ENCODE results near the gene OVAAL.

The OVAAL gene

DNA sequence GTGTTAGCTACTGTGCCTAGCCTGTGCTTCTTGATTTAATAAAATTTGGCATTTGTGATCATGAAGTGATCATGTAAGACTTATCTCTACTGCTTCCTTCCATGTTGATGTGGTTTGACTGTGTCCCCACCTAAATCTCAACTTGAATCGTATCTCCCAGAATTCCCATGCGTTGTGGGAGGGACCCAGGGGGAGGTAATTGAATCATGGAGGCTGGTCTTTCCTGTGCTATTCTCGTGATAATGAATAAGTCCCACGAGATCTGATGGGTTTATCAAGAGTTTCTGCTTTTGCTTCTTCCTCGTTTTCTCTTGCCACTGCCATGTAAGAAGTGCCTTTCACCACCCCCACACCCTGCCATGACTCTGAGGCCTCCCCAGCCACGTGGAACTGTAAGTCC, at the start of gene OVAAL:
TSS of gene OVAAL (plus strand) at position 301 of the 400 bp plus-strand sequence.
- DNase-seq (ENCODE audit: low read depth) = no peak

DNA sequence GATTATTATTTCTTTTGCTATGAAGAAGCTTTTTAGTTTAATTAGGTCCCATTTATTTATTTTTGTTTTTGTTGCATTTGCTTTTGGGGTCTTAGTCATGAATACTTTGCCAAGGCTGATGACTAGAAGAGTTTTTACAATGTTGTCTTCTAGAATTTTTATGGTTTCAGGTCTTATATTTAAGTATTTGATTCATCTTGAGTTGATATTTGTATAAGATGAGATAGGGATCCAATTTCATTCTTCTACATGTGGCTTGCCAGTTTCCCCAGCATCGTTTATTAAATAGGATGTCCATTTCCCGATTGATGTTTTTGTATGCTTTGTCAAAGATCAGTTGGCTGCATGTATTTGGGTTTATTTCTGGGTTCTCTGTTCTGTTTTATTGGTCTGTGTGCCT, 47.9 kb upstream of the OVAAL start:
- DNase-seq (ENCODE audit: low read depth) = no peak

DNA sequence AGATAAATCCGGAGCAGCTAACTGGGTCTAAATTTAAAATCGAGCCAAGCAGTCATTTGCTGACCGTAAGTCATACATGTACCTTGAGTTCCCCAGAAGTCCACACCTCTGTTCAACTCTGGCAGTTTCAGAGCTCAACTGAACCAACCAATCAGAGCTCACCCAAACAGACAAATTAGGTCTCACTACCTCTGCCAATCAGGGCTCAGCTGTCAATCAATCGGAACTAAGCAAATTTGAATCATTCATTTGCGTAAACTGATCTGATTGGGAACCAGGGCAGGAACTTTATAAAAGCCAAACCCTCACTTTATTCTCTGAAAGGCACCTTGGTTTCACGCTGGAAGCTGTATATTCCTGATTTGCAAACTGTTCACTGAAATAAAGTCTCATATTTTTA, 45.2 kb upstream of the OVAAL start:
- no peak for DNase-seq (ENCODE audit: low read depth)

DNA sequence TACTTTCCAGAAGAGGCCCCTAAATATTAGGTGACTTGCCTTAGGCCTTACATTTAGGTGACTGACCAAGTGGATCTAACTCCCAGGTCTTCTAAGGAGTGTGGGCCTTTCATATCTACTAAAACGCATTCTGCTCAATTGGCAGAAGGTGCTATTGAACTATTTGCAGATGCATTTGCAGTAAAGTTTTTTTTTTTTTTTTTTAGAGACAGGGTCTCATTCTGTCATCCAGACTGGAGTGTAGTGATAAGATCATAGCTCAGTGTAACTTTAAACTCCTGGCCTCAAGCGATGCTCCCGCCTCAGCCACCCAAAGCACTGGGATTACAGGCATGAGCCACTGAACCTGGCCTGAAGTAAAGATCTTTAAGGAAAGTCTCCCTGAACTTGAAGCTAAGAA, 43.4 kb upstream of the OVAAL start:
- no peak for DNase-seq (ENCODE audit: low read depth)

DNA sequence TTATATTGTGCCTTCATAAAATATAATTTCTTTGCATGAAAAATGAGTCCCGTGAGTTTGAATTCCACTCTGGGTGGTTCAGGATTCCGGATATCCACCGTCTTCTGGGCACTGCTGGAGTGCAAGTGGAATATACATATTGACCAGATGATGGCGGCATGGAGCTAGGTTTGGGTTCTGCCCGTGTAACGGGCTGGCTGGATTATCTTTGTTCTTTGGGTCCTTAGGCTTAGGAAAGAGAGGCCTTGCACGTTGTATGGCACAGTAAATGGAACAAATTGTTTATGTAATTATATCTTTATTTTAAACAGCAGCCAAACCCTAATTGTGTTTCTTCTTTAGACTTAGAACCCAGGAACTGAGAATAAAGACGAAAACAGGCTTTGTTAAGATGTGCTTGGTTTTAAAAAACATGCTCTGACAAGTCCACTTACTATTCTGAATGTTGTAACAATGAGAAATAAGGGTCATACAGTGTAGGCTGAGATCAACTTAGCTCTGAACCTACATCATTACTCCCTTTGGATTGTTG, 42.8 kb upstream of the OVAAL start:
- peak; percentile 8 for DNase-seq (ENCODE audit: low read depth)

DNA sequence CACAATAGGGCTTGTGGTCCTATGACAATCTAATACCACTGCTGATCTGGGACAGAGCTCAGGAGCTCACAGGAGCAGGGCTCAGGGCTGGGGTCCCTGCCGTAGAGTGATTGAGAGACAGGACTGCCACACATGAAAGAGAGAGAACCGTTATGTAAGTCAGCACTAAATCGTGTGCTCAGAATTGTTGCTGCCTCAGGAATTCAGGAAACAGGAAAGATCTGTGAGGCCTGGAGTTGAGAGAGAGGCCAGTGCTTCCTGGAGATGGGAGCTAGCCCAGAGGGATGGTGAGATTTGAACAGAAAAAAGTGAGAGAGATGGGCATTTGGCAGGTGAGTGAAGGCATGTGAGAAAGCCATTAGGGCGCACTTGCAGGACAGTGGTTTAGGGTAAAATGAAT, 38.9 kb upstream of the OVAAL start:
- no peak for DNase-seq (ENCODE audit: low read depth)

DNA sequence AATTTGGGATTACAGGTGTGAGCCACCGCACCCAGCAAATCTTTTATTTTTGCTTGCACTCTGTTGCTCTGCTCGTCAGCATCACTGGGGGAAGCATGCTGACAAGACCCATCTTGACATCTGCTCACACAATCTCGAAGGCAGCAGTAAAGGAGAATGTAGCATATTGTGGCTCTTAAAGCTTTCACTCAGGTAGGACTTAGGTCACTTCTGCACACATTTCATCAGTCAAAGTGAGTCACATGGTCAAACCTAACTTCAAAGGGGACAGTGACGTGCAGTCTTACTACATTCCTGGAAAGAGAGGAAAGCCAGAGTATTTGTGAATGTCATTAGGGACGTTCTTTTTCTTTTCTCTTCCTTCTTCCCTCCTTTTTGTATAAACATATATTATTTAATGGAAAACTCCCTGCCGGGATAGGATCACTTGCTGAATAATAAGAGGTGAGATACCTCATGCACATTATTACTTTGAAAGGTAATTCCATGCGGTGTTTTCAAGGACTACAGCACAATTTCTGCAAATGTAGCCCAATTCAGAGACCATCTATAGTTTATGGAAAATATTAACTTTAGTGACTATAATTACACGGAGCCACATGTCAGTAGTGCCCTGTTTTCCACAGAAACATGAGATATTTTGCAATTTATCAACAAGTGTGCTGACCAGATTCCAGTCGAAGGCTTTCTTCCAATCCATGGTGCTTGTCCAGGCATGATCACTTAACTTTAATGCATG, 37.1 kb upstream of the OVAAL start:
- no peak for DNase-seq (ENCODE audit: low read depth)

DNA sequence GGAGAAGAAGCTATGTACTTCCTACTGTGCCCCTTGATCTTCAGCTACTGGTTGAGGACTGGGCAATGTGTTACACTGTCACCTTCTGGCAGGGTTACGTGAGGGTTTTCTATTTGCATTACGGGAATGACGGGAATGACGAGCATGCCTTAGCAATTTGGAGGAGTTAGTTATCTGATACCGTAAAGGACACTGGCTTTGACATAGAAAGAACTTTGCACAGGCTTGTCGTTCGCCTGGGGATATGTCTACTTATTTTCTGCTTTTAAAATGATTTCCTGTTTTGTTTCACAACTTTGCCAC, 36.6 kb upstream of the OVAAL start:
- no peak for DNase-seq (ENCODE audit: low read depth)

DNA sequence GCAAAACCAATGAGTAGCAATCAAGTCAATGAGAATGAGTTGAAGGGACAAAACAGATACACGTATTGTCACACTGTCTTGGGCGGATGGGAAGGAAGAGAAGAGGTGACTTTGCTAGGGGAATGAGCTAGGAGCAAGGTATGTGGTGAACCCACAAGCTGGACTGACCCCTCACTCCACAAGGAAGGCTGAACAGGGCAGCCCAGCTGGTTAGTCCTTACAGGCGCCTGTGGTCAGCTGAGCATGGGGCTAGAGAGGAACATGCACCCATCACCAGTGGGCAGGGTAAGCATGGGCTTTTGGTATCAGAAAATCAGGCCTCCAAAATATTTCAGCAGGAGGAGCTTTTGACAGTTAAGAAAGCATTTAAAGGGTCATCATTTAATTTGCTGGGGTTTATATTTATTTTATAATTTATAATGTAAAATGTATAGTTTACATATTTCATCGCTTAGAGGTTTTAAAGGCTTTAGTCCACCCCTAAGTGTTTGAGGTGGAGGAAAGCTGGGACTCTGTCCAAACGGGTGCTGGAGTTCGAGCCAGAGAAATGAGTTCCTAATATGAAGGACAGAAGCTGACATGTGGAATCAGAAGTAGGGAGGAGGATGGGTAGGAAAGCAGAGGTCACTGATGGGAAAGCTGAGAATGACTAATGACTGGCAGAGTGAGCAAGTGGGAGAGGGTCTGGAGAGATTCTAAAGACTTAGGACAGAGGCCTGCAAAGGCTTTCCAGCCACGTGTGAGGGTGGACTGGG, 34.4 kb upstream of the OVAAL start:
- no peak for DNase-seq (ENCODE audit: low read depth)

DNA sequence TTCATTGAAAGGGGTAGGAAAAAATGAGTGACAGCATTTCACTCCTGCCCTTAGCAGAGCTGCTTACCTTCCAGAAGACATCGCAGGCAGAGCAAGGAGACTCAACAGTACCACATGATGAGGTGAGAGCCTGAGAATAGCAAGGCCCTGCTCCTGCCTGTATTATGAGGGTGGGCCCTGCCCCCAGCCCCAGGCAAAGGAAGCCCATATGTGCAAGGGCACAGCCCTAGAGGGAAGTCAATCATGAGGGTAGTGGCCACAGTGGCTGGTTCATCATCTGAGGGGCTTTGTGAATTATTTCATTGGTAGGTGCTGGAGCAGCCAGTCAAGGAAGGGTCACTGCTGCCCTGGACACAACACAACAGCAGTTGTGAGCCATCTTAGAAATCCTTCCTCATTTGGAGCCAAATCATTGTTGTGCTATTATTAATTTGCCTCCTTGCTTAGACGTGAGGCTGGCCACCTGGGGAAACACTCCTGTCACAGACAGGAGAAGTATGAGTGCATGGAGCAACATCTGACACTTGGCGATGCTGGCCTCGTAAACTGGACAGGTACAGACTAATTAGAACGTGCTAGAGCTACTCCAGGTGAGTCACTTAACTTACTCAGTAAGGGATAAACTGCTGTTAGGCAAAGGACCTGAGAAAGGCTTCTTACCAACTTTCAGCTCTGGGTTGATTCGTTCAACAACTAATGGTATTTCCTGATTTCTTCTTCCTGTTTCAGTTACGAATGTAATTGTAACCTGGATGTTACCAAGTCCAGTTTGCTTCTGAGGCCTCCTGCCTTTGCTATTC, 33.6 kb upstream of the OVAAL start:
- DNase-seq (ENCODE audit: low read depth) = no peak

DNA sequence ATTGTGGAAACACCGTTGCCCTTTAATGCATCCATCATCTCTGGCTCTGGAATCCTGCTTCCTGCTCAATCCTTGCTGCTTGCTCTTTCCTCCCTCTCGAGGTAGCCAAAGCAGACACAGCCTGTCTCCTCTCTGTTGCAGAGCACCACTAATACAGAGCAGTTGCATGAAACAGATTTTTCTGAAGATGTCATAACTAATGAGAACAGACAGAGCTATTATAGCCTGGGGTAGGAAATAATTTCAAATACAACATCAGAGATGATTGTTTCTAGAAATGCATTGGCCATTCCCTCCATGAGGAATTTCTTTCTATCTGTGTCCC, 33.1 kb upstream of the OVAAL start:
- DNase-seq (ENCODE audit: low read depth) = no peak

DNA sequence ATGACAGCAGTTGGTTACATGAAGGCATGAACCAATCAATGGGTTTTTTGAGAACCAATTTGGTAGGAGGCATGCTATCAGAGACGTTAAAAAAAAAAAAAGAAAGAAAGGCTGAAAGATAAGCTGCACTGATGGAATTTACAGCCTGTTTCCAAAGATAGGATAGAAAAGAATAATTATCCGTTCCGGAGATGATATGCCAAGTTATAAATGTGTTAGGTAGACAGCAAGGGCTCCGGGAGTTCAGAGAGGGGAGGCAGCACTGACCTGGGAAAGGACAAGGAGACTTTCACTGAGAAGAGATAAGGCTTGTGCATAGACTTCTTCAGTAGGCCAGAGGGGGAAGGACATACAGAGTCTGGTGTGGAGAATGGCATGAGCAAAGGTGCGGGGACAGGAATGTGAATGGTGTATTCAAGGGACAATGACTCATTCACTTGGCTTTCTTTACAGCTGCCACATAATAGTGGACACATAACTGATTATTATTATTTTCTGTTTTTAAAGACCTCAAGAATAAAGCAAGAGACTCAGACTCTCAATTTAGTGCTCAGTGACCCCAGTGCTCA, 31.6 kb upstream of the OVAAL start:
- DNase-seq (ENCODE audit: low read depth) = no peak

DNA sequence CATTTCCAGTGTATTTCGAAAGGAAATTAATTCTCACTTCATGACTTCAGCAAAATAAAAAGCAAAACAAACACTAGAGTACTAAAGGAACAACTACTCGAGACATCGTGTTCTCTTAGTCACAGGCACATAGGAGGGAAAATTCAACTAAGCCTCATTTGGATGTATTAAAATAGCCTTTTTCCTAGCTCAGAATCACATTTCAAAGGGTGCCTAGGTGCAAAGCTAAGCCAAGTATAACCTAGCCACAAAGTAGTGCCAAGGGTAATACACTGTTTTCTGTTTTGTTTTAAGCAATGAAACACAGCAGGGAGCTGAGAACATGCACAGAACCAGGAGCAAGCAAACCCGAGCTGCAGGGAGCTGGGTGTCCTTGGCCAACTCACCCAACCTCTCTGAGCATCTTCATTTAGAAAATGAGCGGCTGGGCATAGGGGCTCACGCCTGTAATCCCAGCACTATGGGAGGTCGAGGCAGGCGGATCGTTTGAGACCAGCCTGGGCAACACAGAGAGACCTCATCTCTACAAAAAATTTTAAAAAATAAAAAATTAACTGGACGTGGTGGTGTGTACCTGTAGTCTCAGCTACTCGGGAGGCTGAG, 29.8 kb upstream of the OVAAL start:
- no peak for DNase-seq (ENCODE audit: low read depth)

DNA sequence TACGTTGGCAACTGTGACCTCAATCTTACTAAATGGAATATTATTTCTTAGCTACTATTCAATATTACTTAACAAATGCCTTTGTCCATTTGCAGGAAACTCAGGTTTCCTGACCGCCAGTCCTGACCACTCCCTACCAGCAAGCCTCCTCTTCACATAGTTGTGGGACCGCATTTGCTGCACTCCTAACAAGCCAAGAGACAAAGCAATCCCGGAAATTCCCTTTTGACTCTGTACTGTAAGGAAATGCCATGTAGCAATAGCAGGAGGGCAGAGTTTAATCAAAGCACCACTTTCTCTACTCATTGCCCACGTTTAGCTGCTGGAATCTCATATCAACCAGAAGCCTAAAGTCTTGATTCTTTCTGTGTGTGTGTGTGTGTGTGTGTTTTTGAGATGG, 28.3 kb upstream of the OVAAL start:
- no peak for DNase-seq (ENCODE audit: low read depth)

DNA sequence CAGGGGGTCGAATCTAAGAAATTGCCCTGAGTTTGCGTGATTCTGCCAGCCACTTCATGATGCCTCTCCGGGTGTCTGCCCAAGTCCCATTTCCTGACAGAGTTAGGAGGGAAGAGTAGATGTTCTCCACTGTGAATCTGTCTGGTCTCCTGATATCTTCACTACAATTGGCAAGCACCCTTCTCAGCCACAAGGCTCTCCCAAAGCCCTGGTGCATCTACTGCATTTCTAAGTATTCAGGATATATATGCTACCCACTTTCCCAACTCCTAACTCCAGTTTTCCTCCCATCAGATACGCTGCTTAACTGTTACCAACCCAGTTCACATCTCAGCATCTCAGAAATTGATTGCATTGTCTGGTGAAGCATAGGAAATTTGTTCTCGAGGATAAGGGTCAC, 25.9 kb upstream of the OVAAL start:
- no peak for DNase-seq (ENCODE audit: low read depth)

DNA sequence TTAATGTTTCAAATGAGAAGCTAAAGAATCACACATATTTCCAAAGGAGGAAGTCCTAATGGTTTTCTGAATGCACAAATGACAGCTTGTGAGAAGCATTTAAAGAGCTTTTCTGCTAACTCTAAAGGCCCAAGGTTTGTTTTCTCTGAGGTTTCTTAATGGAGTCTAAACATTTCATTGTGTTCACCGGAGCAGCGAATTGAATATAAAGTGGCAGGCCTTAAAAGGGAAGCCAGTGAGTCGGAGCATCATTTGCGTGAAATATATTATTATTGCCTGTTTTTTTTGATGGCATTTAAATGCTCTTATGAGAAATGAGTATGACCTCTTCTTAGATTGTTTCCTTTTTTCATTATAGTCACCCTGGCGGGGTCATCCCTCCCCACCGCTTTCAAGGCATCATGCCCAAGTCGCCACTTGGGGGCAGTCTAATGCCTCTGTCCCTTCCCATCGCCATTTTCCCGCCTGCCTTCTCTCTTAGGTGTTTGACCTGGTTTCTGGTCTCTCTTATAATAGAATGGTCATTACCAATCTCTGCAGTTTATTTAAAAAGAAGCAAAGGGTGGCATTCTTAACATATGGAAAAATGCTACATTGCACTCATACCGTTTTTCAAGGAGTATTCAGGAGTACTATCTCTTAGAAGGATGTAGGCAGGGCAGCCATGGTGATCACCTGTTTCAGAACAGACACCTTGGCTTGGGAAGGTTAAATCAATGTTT, 25.3 kb upstream of the OVAAL start:
- peak; percentile 17 for DNase-seq (ENCODE audit: low read depth)

DNA sequence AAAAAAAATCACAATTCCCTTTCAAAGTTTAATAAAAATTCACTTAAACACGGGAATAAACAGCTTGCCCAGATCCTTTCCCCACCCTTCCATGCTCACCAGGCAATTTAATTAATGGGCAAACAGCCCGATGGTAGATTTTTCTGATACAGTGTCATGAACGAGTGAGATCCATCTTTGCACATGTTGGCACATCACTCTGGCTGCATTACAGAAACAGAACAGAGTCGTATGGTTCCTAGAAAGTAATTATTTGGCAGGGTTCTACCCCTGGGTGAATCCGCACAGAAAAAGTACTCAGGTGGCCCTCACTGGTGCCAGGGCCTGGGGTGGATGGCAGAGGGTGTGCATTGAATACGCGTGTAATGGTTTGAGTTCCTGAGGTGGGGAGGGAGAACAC, 24.6 kb upstream of the OVAAL start:
- no peak for DNase-seq (ENCODE audit: low read depth)

DNA sequence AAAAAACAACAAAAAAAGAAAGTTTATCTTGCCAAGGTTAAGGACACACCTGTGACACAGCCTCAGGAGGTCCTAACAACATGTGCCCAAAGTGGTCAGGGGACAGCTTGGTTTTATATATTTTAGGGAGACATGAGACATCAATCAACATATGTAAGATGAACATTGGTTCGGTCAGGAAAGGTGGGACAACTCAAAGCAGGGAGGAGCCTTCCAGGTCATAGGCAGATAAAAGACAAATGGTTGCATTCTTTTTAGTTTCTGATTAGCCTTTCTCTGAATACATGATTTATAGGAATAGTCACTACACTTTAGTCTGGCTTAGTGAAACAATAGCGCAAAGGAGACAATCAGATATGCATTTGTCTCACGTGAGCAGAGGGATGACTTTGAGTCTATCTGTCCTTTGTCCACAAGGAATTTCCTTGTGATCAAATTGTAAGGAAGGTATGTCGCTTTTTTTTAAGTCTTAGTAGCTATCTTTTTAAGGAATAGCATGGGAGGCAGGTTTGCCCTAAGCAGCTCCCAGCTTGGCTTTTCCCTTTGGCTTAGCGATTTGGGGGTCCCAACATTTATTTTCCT, 23.3 kb upstream of the OVAAL start:
- no peak for DNase-seq (ENCODE audit: low read depth)

DNA sequence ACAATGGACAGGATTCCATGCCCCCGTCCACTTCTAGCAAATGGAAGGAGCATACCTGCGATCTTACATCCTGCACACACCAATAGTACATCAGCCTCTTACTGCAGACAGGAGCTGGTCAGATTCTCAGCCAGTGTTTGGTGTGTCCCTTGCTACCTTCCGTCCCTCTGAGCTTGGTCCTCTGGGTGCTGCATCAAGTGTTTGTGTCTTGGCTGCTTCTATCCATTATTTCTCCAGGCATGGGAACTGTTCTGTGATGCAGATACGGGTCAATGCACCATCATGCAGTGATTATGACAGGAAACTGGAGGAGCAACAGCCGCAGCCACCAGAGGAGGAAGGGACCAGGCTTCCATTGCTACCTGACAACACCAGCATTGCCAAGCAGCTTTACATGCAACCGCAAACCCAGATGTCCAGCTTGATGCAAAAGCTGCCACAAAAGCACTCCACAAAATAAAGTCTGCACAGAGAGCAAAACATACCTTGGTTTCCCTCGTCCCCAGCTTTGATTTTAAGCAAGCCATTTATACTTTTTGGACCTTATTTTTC, 21.9 kb upstream of the OVAAL start:
- DNase-seq (ENCODE audit: low read depth) = no peak

DNA sequence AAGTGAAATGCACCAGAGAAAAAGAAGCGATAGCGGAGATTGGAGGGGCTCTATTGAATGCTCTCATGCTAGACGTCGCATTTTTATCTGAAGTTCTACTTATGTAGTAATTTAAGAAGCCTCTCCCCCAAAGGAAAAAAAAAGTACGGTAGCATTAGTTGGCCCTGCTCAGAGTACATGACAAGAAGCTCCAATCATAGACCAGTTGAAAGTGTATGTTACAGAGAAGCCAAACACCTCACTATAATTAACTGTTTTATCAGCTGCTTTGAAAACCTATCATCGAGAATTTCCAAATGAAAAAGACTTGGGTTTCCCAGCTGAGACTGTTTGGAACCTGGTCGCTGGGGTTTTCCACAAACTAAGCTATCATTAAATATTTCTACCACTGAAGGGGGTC, 19.6 kb upstream of the OVAAL start:
- no peak for DNase-seq (ENCODE audit: low read depth)
